Activated CD8-positive, alpha-beta memory T cell treated with anti-CD3 and anti-CD28 coated beads for 24 hours (primary cell): ENCODE measurements around the gene NBPF8.
"Not testable (repeated sequence)": the region's sequence is repeated elsewhere in the genome, so short reads cannot be mapped to it uniquely, and the experiment has no call there.

Experiments used
- DNase-seq: peaks from one replicate; pipeline ENCODE4 v3.0.0-alpha.2; 2020

Gene NBPF8, protein sequence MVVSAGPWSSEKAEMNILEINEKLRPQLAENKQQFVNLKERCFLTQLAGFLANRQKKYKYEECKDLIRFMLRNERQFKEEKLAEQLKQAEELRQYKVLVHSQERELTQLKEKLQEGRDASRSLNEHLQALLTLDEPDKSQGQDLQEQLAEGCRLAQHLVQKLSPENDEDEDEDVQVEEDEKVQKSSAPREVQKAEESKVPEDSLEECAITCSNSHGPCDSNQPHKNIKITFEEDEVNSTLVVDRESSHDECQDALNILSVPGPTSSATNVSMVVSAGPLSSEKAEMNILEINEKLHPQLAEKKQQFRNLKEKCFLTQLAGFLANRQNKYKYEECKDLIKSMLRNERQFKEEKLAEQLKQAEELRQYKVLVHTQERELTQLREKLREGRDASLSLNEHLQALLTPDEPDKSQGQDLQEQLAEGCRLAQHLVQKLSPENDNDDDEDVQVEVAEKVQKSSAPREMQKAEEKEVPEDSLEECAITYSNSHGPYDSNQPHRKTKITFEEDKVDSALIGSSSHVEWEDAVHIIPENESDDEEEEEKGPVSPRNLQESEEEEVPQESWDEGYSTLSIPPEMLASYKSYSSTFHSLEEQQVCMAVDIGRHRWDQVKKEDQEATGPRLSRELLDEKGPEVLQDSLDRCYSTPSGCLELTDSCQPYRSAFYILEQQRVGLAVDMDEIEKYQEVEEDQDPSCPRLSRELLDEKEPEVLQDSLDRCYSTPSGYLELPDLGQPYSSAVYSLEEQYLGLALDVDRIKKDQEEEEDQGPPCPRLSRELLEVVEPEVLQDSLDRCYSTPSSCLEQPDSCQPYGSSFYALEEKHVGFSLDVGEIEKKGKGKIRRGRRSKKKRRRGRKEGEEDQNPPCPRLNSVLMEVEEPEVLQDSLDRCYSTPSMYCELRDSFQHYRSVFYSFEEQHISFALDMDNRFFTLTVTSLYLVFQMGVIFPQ

DNA sequence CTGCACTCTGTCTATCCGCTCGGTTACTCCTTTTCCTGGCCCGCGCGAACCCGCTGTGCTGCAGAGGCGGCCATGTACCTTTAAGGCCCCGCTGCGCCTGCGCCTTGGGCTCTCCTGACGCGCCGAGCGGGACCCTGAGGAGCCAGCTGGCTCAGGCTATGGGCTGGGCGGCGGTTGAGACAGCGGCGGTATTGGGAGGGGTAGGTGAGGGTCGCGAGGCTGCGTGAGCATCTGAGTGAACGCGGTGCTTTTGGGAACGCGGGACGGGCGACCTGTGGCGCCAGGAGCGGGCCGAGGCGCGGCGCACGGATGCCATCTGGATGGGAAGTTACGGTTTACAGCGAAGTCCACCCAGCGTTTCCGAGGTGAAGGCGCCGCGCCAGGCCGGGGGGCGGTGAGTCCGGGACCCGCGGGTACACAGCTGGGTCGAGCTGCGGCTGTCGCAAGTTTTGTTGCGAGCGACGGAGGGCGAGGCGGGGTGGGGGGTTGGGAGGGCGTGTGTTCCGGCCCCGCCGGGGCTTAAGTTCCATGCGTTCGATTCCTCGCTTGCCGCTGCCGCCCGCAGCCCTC is at the start of gene NBPF8:
Gene NBPF8, plus strand, starts transcription at position 125 of the 570 bp plus-strand sequence. CDS start 21,488 bp downstream, outside the sequence.
- DNase-seq: peak; percentile 82

DNA sequence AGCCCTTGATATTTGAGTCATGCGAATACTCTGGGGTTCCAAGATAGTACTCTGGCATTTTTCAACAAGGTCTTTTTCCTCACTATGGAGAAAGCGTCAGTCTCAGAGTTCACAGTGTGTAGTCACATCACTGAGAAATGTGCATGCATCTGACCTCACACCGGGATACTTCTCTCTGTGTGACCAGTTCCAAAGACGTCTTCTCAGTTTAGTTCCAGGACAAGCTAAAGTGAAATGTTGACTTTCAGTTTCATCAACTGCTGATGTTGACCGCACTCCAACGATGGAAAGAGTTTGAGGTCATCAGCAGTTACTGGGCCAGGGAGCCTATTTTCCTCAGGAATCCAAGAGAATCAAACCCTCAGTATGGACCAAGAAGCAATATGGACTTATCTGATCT is 47.1 kb upstream of the NBPF8 start:
- not testable (repeated sequence) for DNase-seq

DNA sequence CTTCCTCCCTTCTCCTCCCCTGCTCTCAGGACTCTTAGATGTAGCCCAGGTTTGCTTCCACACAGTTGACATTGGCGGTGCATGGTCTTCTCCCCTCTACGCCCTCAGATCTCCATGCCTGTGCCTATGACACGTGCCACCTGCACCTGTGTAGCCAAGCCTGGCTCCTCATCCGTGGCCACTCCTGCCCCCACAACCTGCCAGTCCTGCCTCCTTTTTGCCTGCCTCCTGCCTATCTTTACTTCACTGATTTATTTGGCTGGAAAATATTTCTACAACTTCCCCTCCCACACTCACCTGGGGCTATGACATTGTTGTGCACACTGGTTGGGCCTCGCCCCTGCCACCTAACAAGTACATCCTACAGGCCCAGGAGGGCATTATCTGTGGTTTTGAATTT is 28.2 kb upstream of the NBPF8 start:
- not testable (repeated sequence) for DNase-seq

DNA sequence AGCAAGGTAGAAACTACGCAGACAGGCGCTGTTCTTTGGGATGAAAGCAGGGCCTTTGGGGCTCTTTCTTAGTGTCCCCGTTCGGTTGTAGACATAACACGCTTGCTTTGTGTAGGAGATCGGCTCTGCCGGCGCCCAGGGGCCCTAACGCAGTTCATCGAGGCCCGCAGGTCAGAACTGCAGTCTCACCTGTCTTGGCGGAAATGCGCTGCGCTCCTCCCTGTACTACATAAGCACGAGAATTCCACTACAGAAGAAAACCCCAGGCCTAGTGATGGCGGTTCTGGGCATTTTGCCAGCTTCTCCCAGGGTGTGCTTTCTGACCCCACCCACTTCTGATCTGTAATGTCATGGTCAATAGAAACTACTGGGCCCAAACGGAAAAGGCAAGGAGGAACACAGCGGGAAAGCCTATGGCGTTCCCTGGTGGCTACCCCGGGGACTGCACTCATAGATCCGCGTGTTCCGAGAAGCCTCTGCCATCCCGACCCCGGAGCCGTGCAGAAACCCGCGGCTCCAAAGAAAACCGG is 26.2 kb upstream of the NBPF8 start:
- not testable (repeated sequence) for DNase-seq

DNA sequence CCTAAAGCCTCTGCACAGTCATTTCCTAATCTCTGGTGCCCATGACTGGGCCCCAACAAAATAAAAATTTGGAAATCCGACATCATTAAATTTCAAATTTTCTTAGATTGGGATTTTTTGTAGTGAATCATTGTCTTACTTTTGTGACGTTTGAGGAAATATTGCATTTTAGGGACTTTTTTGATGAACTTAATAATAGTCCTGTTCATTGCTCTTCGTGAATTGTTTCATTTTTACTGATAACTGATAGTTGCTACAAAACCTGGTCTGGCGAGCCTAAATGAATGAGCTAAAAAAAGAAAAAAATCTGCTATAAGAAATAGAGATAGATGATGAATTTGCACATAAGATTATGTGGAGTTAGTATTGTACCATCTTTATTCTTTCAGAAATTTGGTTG is 23.5 kb upstream of the NBPF8 start:
- DNase-seq: not testable (repeated sequence)

DNA sequence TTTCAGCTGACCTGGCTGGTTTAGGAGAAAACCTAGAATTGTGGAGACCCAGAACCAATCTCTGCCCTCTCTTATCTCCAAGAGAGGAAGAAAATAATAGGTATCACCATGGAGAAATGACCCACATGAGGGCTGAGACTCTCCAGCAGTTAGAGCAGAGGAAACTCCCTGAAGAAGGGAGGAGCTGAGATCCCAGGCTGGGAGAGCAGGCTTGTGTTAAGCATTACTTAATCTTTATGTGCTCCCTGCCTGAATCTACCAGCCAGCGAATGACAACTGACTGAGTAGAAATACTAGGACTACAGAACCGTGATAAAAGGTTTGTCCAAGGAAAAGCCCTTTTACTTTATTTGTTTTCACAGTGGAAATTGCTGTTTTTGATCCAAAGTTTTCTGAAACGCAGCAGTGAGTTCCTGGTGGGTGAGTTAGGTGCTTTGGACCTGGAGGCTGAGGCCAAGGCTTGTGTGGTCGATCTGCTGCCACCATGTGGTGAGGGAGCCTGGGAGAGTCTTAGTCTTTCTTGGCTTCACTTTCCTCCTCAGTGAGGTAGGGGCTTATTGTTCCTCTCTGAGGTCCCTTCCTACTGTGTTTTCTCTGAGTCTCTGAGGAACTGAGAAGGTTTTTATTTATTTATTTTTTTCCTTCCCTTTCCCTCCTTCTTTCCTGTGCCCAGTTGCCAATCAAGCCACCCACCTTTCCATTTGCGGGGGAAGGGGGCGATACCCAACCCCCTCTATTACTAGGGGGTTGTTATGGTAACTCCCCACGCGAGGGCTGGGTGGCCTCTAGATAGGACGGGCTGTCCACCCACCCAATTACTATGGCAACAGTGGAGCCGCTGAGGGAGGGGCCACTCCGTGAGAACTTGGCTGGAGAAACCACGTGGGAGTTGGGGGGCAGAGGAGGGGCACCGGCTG is 21.3 kb upstream of the NBPF8 start:
- DNase-seq: not testable (repeated sequence)

DNA sequence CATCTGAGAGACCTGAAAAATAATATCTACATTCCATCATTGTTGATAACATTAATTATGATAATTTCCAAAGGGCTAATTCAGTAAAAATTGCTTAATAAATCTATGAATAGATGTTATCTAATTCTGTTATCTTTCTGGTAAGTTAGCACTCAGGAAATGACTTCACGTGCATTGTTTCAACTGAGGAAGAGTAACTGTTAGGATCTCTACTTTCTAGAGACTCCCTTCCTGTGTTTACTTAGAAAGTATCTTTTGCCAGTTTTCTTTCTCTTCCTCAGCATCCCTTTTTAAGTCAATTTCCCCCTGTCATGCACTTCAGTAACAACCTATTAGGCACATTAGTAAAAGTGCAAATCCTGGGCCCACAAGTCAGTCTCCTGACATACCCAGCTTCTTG is 9.5 kb upstream of the NBPF8 start:
- DNase-seq: not testable (repeated sequence)

DNA sequence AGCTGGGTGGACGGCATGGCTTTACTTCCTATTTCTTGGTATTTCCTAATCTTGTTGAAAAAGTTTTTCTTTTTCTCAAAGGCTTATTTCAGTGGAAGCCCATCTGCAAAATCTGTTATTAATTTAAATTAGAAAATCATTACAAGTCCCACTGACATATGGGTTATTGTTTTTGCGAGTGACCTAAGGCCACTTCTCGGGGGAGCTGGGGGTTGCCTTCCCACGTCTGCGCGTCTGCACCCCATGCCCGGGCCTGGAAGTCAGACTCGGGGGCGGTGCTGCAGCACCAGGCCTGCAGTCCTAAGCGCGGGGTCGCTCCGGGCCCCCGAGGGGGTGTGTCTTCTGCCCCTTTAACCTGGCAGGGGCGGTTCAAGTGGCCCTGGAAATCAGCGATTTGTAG is 384 bp upstream of the NBPF8 start:
- DNase-seq: not testable (repeated sequence)

DNA sequence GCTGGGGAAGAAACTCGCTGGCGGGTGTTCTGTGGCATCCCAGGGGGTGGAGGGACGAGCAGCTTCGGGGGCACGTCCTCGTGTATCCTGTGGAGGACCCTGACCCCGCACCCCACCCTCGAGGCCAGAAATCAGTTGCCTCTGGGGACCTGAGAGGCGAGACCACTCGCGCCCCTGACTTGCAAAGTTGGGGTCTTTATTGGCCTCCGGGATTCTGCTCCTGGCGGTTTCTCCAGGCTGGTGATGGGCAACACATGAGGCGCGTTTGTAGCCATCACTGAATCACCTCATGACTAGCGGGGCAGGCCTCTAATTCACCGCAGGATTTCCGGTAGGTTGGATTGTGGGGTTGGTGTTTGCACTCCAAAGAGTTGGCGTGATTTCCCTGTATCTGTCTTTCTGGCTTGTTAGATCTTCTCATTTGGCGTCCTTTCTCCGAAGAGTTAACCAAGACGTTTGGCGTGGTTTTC is 692 bp downstream of the NBPF8 start:
- peak; percentile 71 for DNase-seq

DNA sequence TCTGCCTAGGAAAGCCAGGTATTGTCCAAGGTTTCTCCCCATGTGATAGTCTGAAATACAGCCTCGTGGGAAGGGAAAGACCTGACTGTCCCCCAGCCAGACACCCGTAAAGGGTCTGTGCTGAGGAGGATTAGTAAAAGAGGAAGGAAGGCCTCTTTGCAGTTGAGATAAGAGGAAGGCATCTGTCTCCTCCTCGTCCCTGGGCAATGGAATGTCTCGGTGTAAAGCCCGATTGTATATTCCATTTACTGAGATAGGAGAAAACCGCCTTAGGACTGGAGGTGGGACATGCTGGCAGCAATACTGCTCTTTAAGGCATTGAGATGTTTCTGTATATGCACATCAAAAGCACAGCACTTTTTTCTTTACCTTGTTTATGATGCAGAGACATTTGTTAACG is 10.2 kb downstream of the NBPF8 start:
- not testable (repeated sequence) for DNase-seq

DNA sequence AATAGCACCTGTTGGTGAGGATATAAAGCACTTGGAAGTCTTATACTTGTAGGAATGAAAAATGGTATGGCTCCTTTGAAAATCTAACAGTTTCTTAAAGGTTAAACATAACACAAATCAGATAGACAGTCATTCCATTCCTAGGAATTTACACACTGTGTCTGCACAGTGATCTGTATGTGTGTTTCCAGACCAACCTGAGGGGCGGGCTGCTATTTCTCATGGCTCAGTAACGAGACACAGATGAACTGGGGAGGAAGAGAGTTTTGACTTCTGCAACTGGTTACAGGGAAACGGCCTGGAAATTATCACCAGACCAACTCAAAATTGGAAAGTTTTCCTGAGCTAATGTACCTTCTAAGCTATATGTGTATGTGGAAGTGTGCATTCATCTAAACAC is 16.8 kb downstream of the NBPF8 start:
- DNase-seq: not testable (repeated sequence)

DNA sequence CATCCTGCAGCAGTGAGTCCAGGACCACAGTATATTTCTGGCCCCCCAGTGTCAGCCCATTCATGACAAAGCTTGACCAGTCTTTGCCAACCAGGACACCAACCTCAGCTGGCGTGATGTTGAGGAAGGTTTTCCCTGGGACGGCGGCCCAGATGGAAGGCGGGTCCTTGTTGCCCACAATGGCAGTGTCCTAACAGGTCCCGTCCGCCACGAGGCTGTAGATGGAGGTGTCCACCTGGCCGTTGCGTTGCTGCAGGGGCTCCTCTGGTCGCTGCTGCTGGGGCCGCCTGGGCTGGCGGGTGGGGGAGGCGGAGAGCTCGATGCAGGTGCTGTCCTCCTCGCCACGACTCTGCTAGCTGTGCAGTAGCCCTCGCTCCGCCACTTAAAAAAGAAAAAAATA is 19.0 kb downstream of the NBPF8 start:
- not testable (repeated sequence) for DNase-seq

DNA sequence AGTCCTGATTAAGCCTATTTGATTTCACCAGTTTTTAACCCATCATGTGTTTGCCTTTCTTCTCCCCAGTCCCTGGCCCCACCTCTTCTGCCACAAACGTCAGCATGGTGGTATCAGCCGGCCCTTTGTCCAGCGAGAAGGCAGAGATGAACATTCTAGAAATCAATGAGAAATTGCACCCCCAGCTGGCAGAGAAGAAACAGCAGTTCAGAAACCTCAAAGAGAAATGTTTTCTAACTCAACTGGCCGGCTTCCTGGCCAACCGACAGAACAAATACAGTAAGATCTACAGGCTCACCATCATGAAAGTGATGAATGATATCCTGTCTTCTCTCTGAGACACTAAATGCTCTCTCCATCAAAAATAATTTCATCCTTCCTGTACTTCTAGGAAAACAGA is 34.3 kb downstream of the NBPF8 start:
- not testable (repeated sequence) for DNase-seq
